ENCODE data around the gene OR4E2.
"Not testable (repeated sequence)": the region's sequence is repeated elsewhere in the genome, so short reads cannot be mapped to it uniquely, and the experiment has no call there.

Gene OR4E2, protein sequence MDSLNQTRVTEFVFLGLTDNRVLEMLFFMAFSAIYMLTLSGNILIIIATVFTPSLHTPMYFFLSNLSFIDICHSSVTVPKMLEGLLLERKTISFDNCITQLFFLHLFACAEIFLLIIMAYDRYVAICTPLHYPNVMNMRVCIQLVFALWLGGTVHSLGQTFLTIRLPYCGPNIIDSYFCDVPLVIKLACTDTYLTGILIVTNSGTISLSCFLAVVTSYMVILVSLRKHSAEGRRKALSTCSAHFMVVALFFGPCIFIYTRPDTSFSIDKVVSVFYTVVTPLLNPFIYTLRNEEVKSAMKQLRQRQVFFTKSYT

DNA sequence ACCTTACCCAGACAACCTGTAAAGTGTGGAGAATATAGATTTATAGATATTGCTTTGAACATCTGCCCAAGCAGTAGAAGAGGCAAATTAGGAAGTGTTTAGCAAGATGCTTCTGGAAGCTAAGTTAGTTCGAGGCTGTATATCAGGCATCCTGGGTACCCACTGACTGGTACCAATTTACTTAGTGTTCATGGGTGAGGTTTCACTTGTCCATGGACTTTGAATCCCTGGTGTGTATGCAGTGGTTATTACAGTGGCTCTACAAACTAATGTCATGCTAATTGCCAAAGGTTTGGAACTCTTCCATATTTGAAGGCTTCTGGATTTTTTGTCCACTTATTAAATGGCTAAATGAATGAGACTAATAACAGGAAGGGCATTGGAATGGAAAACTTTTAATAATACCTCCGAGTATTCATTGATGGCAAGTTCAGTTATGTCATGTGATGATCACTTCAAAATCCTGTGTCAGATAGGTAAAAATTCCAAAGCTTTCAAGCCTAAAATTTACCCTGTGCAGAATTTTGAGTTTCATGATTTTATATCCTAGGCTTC, at the start of gene OR4E2:
Gene OR4E2 (plus strand): TSS at position 505 of the 555 bp plus-strand sequence. CDS start 11,248 bp downstream, outside the sequence.
- no peak for DNase-seq

DNA sequence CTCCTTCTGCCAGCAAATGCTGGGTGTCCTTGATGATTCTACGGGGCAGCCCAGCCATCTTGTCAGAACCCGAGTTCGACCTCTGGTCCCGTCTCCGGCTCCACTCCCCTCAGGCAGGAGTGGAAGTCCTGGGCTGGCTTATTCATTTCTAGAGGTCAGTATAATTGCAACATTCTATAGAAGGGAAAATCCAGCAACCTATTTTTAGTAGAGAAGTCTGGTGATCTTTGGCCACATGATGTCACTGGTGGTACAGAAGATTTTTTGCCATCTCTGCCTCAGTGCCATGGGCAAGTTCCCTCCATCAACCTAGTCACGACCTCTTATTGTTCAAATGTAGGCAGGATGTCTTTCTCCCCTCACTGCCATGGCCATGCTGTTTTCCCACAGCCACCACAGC, 41.3 kb upstream of the OR4E2 start:
- DNase-seq: no peak

DNA sequence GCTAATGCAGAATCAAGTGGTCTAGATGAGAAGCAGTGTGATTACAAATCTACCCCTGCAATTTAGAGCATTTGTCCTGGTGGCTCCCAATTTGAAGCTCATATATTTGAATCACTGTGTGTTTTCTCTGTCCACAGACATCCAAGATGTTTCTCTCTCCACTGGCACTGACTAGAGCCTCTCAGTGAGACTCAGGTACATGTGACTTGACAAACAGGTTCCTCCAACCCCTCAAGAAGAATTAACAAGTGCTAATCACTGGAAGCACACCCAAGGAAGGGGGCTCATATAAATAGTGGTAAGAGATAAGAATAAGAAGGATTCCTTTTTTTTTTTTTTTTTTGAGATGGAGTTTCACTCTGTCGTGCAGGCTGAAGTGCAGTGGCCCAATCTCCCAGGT, 39.4 kb upstream of the OR4E2 start:
- no peak for DNase-seq

DNA sequence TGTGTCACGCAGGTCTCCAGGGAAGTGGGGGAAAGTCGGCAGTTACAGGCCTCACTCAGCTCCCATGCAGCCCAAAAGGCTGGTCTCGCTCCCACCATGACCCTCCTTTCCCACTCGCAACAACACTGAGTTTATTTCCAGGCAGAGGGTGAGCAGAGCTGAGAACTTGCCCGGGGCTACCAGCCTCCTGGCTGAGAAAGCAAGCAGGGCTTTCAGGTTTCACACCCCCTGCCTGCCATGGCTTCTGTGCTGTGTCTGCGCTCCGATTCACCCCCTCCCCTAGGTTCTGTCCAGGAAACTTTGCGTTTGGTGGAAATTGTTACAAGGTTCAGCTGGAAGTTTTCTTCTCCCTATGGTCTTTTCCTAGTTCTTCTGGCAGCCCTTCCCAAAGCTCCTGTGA, 36.0 kb upstream of the OR4E2 start:
- no peak for DNase-seq

DNA sequence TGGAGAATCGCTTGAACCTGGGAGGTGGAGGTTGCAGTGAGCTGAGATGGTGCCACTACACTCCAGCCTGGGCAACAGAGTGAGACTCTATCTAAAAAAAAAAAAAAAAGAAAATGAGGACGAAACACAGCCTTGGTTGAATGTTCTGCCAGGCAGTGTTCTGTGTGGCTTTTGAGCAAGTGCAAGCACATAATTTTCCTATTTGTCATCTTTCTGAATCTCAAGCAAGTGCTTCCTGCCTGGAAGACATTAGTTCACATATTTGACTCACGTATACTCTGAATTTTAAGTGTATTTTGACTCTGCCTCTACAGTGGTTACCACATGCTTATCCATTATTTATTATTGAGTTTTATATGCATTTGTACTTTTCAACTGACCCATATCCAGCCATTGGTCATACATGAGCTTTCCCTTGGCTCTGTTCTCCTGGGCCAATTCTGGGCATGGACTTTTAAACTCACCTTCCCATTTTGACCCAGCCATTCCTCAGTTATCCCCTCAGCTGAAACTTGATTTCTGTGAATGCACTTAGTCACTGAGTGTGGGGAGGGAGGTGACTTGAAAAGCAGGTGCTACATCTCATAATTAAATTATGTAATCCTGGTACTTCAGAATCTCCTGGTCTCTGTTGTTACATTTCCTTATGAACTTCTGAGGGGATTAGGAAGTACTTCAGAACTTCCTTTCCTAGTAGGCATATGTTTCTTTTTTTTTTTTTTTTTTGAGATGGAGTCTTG, 27.0 kb upstream of the OR4E2 start:
- no peak for DNase-seq

DNA sequence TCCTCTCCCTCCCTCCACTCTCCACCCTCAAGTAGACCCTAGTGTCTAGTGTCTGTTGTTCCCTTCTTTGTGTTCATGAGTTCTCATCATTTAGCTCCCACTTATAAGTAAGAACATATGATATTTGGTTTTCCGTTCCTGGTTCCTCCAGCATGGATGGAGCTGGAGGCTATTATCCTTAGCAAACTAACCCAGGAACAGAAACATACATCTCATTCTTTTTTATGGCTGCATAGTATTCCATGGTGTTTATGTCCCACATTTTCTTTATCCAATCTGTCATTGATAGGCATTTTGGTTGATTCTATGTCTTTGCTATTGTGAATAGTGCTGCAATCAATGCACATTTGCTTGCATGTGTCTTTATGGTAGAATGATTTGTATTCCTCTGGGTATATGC, 23.1 kb upstream of the OR4E2 start:
- not testable (repeated sequence) for DNase-seq

DNA sequence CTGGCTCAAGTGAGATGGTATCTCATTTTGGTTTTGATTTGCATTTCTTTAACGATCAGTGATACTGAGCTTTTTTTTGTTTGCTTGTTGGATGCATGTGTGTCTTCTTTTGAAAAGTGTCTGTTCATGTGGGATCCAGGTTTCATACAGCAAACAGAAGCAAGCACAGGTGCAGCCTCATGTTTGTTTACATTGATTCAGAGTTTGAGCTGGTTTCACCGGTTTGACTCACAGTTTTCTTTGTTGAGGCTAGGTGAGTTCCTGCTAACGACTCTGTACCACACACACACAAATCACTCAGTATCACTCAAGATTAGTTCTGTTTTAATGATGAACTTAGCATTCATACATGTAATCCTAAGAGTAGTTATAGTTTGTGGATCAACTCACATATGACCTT, 22.6 kb upstream of the OR4E2 start:
- DNase-seq: no peak

DNA sequence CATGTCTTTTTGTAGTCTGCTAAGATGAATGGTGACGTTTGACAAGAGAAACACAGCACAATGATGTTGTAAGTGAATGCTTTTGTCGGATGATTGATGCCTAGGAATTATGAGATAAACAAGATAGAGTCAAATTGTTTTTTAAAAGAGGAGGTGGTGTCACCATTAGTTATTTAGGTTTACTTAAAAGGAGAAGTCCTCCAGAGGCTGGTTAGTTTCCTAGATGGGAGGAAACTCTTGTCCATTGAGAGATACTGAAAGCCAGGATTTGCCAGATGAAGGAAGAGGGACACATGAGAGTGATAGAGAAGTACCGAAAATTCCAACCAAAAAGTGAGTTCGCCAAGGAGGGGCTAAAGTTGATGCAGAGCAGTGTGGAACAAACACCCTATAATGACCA, 18.8 kb upstream of the OR4E2 start, which contains the start of gene OR10G2:
Gene OR10G2 (minus strand): TSS at position 101 of the 400 bp plus-strand sequence. CDS start 98 bp downstream, at position 3.
- no peak for DNase-seq

DNA sequence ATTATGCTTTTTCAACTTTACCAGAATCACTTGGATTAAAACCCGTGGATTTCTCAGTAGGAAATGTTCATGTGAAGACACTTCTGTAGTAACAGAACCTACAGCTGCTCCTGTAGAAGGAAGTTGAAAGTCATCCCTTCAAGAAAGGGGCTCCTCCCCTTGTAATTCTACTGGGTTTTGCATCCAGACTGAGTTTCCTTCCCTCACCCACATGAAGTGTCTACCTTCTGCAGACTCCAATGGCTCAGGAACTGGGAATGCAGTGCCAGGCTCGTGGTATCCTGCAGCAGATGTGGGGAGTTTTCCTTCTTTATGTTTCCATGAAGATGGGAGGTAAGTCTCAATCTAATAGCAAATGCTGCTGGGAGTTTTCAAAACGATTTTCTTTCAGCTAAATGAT, 11.0 kb upstream of the OR4E2 start:
- no peak for DNase-seq

DNA sequence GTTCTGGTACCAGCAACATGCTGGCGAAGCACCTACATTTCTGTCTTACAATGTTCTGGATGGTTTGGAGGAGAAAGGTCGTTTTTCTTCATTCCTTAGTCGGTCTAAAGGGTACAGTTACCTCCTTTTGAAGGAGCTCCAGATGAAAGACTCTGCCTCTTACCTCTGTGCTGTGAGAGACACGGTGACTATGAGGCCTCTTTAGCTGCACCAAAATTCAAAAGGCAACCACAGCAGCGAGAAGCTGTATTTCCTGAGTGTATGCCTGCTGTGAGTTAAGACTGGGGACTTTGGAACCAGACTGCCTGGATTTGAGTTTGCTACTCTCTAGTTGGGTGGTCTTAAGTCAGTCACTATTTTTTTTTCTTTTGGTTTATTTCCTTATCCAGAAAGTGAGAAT, 10.2 kb upstream of the OR4E2 start:
- DNase-seq: no peak

DNA sequence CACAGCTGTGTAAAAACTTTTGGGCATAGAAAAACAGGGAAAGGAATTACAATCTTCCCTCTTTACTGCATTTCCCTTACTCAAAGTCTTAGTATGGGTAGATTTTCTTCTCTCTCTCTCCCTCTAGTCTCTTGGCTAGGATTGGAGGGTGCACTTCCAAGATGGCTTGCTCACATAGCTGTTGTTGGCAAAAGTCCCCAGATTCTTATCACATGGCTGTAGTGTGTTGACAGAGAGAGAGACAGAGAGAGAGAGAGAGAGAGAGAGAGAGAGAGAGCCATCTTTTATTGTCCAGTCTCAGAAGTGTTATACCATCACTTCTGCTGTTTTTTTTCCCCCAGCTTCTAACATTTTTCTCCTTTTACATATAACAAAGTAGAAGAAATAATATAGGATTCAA, 6.3 kb upstream of the OR4E2 start:
- no peak for DNase-seq

DNA sequence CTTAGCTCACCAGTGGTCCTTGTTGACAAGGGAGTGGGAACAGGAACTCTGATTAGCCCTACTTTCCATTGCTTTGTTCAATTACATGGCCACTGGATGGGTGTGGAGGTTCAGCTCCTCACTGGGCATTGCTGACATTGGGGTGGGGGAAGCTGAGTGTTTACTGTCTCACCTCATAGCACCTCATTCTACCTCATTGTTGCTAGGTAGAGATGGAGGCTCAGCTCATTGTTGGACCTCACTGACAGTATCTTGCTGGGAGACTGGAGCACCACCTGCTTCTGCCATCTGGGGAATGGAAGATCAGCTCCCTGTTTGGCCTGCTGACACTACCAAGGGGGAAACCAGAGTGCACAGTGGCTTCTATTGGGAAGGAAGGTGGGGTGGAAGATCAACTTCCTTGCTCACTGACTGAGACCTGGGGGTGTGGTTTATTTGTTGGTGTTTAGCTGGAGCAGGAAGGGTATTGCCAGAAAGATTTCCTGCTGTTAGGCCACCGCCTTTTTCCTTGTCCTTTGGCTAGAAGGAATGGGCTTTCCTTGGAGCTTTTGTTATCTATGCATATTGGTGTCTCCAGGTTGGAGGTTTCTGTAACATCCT, 1.3 kb upstream of the OR4E2 start:
- DNase-seq: no peak

DNA sequence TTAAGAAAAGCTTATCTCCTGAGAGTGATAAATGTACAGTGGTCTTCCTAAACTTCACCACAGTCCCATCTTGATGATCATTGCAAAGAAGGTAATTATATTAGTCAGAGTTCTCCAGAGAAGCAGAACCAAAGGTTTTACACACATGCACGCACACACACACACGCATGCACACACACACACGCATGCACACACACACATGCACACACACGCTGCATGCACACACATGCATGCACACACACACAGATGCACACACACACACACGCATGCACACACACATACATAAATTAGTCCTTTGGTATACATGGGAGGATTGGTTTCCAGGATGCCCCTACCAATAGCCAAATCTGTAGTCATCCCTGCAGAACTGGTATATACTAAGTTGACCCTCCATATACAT, 580 bp downstream of the OR4E2 start:
- no peak for DNase-seq

DNA sequence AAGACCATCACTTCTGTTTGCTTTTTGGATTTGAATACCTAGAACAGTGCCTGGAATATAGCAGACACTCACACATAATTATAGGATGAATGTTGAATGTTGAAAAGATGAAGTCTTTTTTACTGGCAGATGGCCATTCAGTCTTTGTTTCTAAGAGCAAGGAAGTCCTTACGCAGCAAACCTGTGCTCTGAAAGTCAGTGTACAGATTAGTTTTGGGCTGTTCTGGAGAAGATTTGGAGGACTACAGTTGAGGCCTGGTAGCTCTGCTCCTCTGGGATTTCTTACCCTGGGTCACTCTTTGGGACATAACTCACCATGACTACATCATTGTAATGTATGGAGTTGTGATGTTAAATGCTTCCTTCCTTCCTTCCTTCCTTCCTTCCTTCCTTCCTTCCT, 3.3 kb downstream of the OR4E2 start:
- no peak for DNase-seq

DNA sequence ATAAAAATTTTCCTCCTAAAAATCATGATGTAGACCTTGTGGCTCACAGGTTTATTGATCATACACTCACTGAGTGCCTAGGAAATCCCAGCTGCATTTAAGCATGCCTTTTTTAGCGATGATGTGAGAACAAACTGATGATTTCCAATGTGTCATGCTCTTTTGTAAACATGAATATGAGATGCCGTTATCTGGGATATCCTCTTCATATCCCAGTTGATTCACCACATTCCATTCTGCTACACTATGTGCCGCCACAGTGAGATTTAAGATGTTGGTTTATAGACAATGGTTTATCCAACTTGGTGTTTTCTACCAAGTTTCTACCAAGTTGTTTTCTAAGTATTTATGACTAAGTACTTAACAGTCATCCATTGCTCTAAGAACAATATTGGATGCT, 14.7 kb downstream of the OR4E2 start:
- no peak for DNase-seq

DNA sequence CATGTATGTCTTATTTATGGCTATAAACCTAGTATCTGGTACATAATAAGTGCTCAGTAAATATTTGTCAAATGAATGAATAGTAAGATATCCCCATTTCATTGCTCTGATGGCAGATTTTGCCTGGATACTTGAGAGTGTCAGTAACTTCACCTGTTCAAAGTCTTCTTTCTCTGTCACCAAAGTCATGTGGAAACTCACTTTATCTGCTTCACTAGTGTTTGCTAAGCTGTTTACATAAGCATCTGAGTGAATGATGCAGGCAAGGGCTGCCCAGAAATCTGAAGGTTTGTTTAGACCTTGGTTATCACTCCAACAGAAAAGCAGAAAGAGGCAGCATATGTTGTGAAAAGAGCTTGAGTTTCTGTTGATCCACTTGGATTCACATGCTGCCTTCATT, 15.6 kb downstream of the OR4E2 start:
- no peak for DNase-seq

DNA sequence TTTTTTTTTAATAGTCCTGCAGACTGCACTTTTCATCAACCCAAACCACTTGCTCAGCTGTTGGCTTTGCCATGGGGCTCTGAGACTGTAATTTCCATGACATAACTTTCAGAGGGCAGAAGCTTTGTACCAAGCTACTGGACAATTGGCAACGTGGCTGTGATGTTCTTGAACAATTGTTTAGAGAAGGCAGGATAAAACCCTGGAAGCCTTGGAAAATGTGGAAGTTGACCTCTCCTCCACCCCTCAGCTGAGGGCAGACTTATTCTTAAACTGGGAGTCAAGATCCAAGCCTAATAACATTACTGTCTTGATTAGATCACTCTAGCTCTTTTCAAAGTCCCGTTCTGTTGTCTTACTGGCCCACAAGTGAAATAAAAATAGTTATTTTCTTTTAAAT, 17.7 kb downstream of the OR4E2 start:
- no peak for DNase-seq

DNA sequence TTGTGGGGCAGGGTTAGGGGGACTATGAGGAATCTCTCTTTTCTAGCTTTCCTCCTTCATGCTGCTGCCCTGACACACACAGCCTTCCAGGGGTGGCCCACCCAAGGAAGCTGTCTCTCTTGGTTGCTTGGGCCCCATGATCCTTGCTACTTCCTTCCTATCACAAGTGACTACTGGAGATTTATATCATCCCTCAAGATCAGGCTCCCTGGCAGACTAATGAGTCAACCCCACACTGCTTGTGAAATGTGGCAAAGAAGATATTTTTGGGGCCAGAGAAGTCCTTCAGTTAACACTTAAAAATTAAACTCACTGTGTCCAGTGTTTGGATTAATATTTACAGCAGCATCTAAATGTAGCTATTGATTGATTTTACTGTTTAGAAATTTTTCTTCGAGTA, 18.5 kb downstream of the OR4E2 start:
- no peak for DNase-seq

DNA sequence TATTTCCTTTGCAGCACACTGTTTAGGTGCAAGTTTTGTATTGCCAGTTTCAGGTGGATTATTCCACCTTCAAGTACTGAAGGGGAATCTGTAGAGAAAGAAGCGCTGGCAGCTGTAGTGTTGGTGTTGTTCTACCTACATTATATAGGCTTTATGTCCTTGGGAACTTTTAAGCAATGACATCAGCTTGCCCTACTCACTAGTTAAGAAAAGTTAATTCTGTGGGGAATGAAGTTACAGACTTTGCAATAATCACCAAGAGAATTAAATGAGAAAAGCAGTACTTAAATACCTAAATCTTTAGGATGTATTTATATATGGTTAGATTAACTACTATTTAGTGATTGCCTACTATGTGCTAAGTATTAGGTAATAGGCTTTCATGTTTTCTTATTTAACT, 20.1 kb downstream of the OR4E2 start, which contains the start of gene OR4E1:
Gene OR4E1 (minus strand): TSS at position 101 of the 400 bp plus-strand sequence. CDS start 2,883 bp downstream, outside the sequence.
- DNase-seq: no peak

DNA sequence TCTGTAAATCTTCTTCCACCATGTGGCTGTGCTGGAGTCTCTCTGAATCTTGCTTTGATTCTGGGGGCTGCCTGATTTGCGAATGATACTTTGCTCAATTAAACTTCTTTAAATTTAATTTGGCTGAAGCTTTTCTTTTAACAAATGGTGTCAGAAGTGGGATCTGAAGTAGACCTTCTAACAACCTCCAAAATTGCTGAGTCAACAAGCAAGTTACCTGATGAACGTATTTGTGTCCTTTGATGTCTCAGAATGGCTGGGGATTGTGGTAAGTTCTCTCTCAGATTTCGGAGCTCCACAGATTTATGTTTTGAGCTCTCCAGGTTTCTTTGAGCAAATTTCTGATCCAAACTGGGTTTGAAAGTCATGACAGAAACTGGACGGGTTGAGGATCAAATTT, 21.9 kb downstream of the OR4E2 start:
- no peak for DNase-seq

DNA sequence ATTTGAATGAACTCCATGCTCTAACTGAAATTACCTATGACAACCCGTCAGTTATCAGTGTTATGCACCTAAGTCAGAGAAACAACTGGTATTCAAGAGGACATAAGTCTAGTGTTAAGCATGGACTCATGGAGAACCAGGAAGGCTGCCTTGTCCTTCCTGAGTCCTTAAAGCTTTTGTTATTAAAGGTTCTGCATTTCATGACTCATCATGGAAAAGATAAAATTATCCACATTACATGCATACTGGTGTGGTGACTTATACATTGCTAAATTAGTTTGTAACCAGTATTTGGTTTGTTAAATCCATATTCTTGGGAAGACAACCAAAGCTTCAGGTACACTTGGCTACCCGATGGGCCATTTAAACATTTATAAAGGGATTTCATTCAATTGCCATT, 26.4 kb downstream of the OR4E2 start:
- no peak for DNase-seq

DNA sequence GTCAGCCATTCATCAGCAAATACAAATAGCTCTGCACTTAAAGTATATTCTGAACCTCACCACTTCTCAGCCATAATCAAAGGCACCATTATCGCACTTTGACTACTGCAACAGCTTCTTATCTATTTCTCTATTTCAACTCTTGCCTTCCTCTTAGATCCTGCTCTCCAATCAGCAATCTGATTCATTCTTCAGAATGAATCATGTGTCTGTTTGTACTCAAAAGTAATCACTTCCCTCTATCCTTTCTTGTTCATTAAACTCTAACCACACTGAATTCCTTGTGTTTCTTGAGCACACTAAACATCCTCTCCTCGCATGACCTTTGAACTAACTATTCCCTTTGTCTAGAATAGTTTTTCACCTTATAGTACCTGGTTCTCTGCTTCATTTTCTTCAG, 32.8 kb downstream of the OR4E2 start:
- no peak for DNase-seq

DNA sequence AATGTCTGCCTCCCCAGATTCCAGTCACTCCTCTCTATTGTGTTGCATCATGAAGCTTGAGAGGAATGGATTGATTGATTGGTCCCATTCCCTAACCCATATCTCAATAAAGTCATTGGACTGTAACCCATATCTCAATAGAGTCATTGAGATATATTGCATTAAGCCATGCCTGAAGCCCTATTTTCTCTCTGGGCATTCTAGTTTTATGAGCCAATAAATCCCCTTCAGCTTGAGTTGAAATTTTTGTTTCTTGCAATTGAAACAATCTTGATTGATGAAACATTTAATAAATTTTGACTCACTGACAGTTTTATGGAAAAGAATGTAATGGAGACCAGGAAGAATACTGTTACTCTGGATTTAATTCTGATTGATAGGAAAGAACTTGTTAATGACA, 40.8 kb downstream of the OR4E2 start:
- no peak for DNase-seq

DNA sequence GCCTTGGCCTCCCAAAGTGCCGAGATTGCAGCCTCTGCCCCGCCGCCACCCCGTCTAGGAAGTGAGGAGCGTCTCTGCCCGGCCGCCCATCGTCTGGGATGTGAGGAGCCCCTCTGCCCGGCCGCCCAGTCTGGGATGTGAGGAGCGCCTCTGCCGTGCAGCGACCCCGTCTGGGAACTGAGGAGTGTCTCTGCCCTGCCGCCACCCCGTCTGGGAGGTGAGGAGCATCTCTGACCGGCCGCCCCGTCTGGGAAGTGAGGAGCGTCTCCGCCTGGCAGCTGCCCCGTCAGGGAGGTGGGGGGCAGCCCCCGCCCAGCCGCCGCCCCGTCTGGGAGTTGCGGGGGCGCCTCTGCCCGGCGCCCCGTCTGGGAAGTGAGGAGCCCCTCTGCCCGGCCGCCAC, 44.0 kb downstream of the OR4E2 start:
- DNase-seq: not testable (repeated sequence)
